Neutrophil (primary cell): ENCODE results near the gene SYNPO2.
A peak's percentile ranks its signal among the peaks of the same experiment; 100 is the strongest.

Experiments
- H3K27ac ChIP-seq: fragments of 200-600 bp; sonication (generic); 2 replicates; pipeline ENCODE4 v1.5.1; 2016; ENCODE audit warnings: mild to moderate bottlenecking, moderate library complexity
- H3K27me3 ChIP-seq: fragments of 200-600 bp; sonication (generic); 2 replicates; pipeline ENCODE4 v1.6.0; 2016; ENCODE audit warnings: mild to moderate bottlenecking
- H3K36me3 ChIP-seq: fragments of 200-600 bp; sonication (generic); 2 replicates; pipeline ENCODE4 v1.5.1; 2017
- H3K4me1 ChIP-seq, 2 experiments: fragments of 200-600 bp in 1 of 2; sonication (generic) in 1 of 2; 1 replicate in 1 of 2; 2 replicates in 1 of 2; pipeline versions ENCODE4 v1.5.1 to v1.6.1; 2013 to 2016; ENCODE audit warnings: low read depth in 1 of 2, low read length in 1 of 2, mild to moderate bottlenecking in 1 of 2, moderate library complexity in 1 of 2; ENCODE audit not compliant: control insufficient read depth in 1 of 2, insufficient read depth in 1 of 2
- H3K4me3 ChIP-seq, 2 experiments: fragments of 200-600 bp in 1 of 2; sonication (generic) in 1 of 2; 1 replicate in 1 of 2; 2 replicates in 1 of 2; pipeline ENCODE4 v1.5.1; 2013 to 2016; ENCODE audit warnings: low read depth in 1 of 2, low read length in 1 of 2, mild to moderate bottlenecking in 1 of 2, moderate library complexity in 1 of 2
- H3K9me3 ChIP-seq: fragments of 200-600 bp; sonication (generic); 2 replicates; pipeline ENCODE4 v1.5.1; 2016
- CTCF ChIP-seq: fragments of 200-600 bp; sonication (generic); IDR thresholded peaks from 2 replicates; pipeline ENCODE4 v1.5.1; 2016; ENCODE audit warnings: antibody characterized with exemption

The SYNPO2 gene

GRCh38 chr4:118981171-118981838 lies 92.7 kb downstream of the SYNPO2 start:
- Histone ChIP-seq H3K36me3 (no peaks in the 10 kb centered on the region), H3K27me3 (no peaks in the 10 kb centered on the region), H3K9me3 (no peaks in the 10 kb centered on the region), H3K4me1 (no peaks in the 10 kb centered on the region), H3K27ac (no peak overlapping the region), H3K4me3 (no peak overlapping the region)
- TF ChIP-seq CTCF: no peak

- TF ChIP-seq CTCF: peak; percentile 18
- H3K27ac ChIP-seq: no peak overlapping the region
- no peaks in the 10 kb centered on the region for H3K27me3 ChIP-seq
- H3K4me1 ChIP-seq: no peaks in the 10 kb centered on the region
- H3K4me3 ChIP-seq: no peak overlapping the region
- H3K36me3 ChIP-seq: no peaks in the 10 kb centered on the region
- H3K9me3 ChIP-seq: no peaks in the 10 kb centered on the region
Measured at GRCh38 chr4:118981839-118982381, 93.3 kb downstream of the SYNPO2 start.

- Histone ChIP-seq H3K27ac (no peak overlapping the region), H3K4me1 (no peaks in the 10 kb centered on the region), H3K36me3 (no peaks in the 10 kb centered on the region), H3K4me3 (no peak overlapping the region), H3K9me3 (no peaks in the 10 kb centered on the region), H3K27me3 (no peaks in the 10 kb centered on the region)
- no peak for TF ChIP-seq CTCF
Measured at GRCh38 chr4:118983293-118983692, 94.6 kb downstream of the SYNPO2 start.

GRCh38 chr4:118983831-118984230 lies 95.2 kb downstream of the SYNPO2 start:
- H3K4me3 ChIP-seq: no peak overlapping the region
- no peak overlapping the region for H3K27ac ChIP-seq
- no peaks in the 10 kb centered on the region for H3K9me3 ChIP-seq
- no peaks in the 10 kb centered on the region for H3K4me1 ChIP-seq
- no peaks in the 10 kb centered on the region for H3K36me3 ChIP-seq
- TF ChIP-seq CTCF: no peak
- no peaks in the 10 kb centered on the region for H3K27me3 ChIP-seq

- Histone ChIP-seq H3K9me3 (no peaks in the 10 kb centered on the region), H3K4me1 (no peaks in the 10 kb centered on the region), H3K36me3 (no peaks in the 10 kb centered on the region), H3K4me3 (no peak overlapping the region), H3K27me3 (no peaks in the 10 kb centered on the region), H3K27ac (no peak overlapping the region)
- TF ChIP-seq CTCF: no peak
Measured at GRCh38 chr4:118985170-118986000, 96.7 kb downstream of the SYNPO2 start.
